Endothelial cell of umbilical vein (primary cell): ENCODE measurements around the gene MIER2. TPM values are rescaled to one million over a fixed set of nuclear protein-coding genes. Genes with fewer than 3 reads are reported as not detected.

Experiments
- BruUV-seq: library from RNA; stranded (reverse); fragments of 400-500 nt; replicated peaks from 2 replicates; lab custom pipeline; 2021; lab: Mats Ljungman, UMichigan
- CTCF ChIA-PET: fragments of 300-600, 350-600 bp; sonication (Branson Sonifier 250); formaldehyde crosslinking; loops from one replicate; lab custom pipeline; 2021; ENCODE audit warnings: antibody characterized with exemption, inconsistent platforms; lab: Charles Lee
- POLR2A ChIA-PET: fragments of 300-600, 350-600 bp; sonication (Branson Sonifier 250); formaldehyde crosslinking; loops from one replicate; lab custom pipeline; 2021; ENCODE audit warnings: antibody characterized with exemption, inconsistent platforms; lab: Charles Lee
- DNase-seq: peaks from one replicate; pipeline ENCODE4 v3.0.0-alpha.2; 2011; ENCODE audit warnings: low read depth, low spot score
- FAIRE-seq: peaks from 2 replicates; lab custom pipeline; 2011; peaks lifted over from hg19 to GRCh38; lab: Jason Lieb, UNC
- H2AFZ ChIP-seq: 2 replicates; pipeline ENCODE4 v1.6.0; 2012; ENCODE audit warnings: low read depth, low read length, control low read depth, inconsistent platforms
- H3K27ac ChIP-seq: 2 replicates; pipeline ENCODE4 v1.5.1; 2011; ENCODE audit warnings: low read depth, mild to moderate bottlenecking, control low read depth, low read length, moderate library complexity; ENCODE audit not compliant: insufficient read depth
- H3K27me3 ChIP-seq, 2 experiments: 2 replicates each; pipeline versions ENCODE4 v1.6.0 to v1.6.1; 2011; ENCODE audit warnings: low read length in 2 of 2, mixed read lengths in 1 of 2; ENCODE audit not compliant: control insufficient read depth in 2 of 2, insufficient read depth in 2 of 2
- H3K36me3 ChIP-seq, 2 experiments: 2 replicates in 1 of 2; 3 replicates in 1 of 2; pipeline ENCODE4 v1.5.1; 2011; ENCODE audit warnings: low read length in 2 of 2, mild to moderate bottlenecking in 1 of 2, moderate library complexity in 1 of 2; ENCODE audit not compliant: control insufficient read depth in 2 of 2, insufficient read depth in 2 of 2; ENCODE audit errors: extremely low read depth in 1 of 2
- H3K4me1 ChIP-seq: 3 replicates; pipeline ENCODE4 v1.5.1; 2011; ENCODE audit warnings: mild to moderate bottlenecking, low read length; ENCODE audit not compliant: control insufficient read depth, insufficient read depth; ENCODE audit errors: extremely low read depth
- H3K4me2 ChIP-seq: 2 replicates; pipeline ENCODE4 v1.6.1; 2011; ENCODE audit warnings: low read length, control low read depth, mixed read lengths; ENCODE audit not compliant: insufficient read depth
- H3K4me3 ChIP-seq, 3 experiments: fragments of 200-600 bp in 1 of 3; sonication (generic), shearing (Covaris generic) in 1 of 3; replicated peaks in 1 of 3; 2 replicates each; pipeline ENCODE4 v1.5.1; 2011 to 2016; ENCODE audit warnings: control low read depth in 3 of 3, low read length in 3 of 3, mild to moderate bottlenecking in 2 of 3, inconsistent platforms in 1 of 3, low read depth in 1 of 3, moderate library complexity in 1 of 3; ENCODE audit not compliant: insufficient read depth in 1 of 3
- H3K79me2 ChIP-seq: 2 replicates; pipeline ENCODE4 v1.6.0; 2012; ENCODE audit warnings: low read length, inconsistent platforms; ENCODE audit not compliant: control insufficient read depth, insufficient read depth
- H3K9ac ChIP-seq: replicated peaks from 2 replicates; pipeline ENCODE3; 2011; ENCODE audit warnings: low read length, control low read depth; ENCODE audit not compliant: insufficient read depth; ENCODE audit errors: extremely low read depth
- H3K9me1 ChIP-seq: replicated peaks from 3 replicates; pipeline ENCODE4 v1.6.0; 2011; ENCODE audit warnings: mild to moderate bottlenecking, low read length; ENCODE audit not compliant: control insufficient read depth, insufficient read depth; ENCODE audit errors: extremely low read depth
- H3K9me3 ChIP-seq: replicated peaks from 2 replicates; pipeline ENCODE4 v1.5.1; 2012; ENCODE audit warnings: low read length, inconsistent platforms; ENCODE audit not compliant: control insufficient read depth, insufficient read depth
- H4K20me1 ChIP-seq: replicated peaks from 2 replicates; pipeline ENCODE3; 2011; ENCODE audit warnings: mild to moderate bottlenecking, low read length; ENCODE audit not compliant: control insufficient read depth, insufficient read depth; ENCODE audit errors: extremely low read depth
- EZH2 ChIP-seq: IDR thresholded peaks from 2 replicates; pipeline ENCODE4 v1.6.1; 2012; ENCODE audit warnings: borderline replicate concordance, low read depth, mild to moderate bottlenecking, moderate library complexity, low read length, inconsistent platforms; ENCODE audit not compliant: severe bottlenecking
- FOS ChIP-seq: IDR thresholded peaks from 2 replicates; pipeline ENCODE4 v1.6.1; 2011; ENCODE audit warnings: mild to moderate bottlenecking, low read length, moderate library complexity, borderline replicate concordance; ENCODE audit not compliant: insufficient read depth
- GATA2 ChIP-seq: IDR thresholded peaks from 2 replicates; pipeline ENCODE4 v1.7.0; 2011; ENCODE audit warnings: low read depth, mild to moderate bottlenecking, moderate library complexity, mixed read lengths, low read length; ENCODE audit not compliant: insufficient read length, insufficient read depth
- JUN ChIP-seq: IDR thresholded peaks from 2 replicates; pipeline ENCODE4 v1.6.1; 2011; ENCODE audit warnings: borderline replicate concordance, low read depth; ENCODE audit not compliant: insufficient read length, insufficient read depth
- MAX ChIP-seq: IDR thresholded peaks from 2 replicates; pipeline ENCODE4 v1.6.1; 2011; ENCODE audit not compliant: insufficient read depth, insufficient read length
- MYC ChIP-seq: IDR thresholded peaks from one replicate; pipeline ENCODE4 v1.6.1; 2011; ENCODE audit warnings: mild to moderate bottlenecking, low read depth, low read length
- POLR2A ChIP-seq: IDR thresholded peaks from 2 replicates; pipeline ENCODE4 v1.6.1; 2012; ENCODE audit warnings: low read depth, mild to moderate bottlenecking, control low read depth, low read length
- POLR2AphosphoS5 ChIP-seq: IDR thresholded peaks from 2 replicates; pipeline ENCODE4 v1.6.1; 2012; ENCODE audit warnings: low read depth, mild to moderate bottlenecking, control low read depth, low read length, moderate library complexity; ENCODE audit not compliant: insufficient read depth
- dilution Hi-C: fragments of 300-500 bp; cut with MboI; formaldehyde crosslinking; loops from one replicate; pipeline ENCODE4 v1.15.0; 2019; ENCODE audit warnings: low sequenced_read_pairs; ENCODE audit not compliant: extremely low pct_ligation_motif_present
- intact Hi-C: fragments of 100-400 bp; cut with micrococcal nuclease; formaldehyde crosslinking; loops from one replicate; pipeline ENCODE4 v1.10.0; 2022
- polyA plus RNA-seq, 4 experiments: library from polyadenylated mRNA; depleted of rRNA in 3 of 4; stranded (reverse) in 3 of 4; unstranded in 1 of 4; fragments of >200 nt; gene quantifications; 2 replicates each; pipeline versions ENCODE4 v1.2.1 to v1.2.3, GENCODE V29; 2011 to 2012; ENCODE audit warnings: missing spikeins in 1 of 4
- total RNA-seq: library from RNA; stranded (reverse); gene quantifications from 2 replicates; pipeline ENCODE4 v1.2.3, GENCODE V29; 2021
- TF ChIP-seq, protein P1 (sequence below), 2 donors: IDR thresholded peaks; 1 replicate in 1 of 2; 2 replicates in 1 of 2; pipeline ENCODE4 v1.5.1; 2011; ENCODE audit warnings: low read length in 2 of 2, mild to moderate bottlenecking in 2 of 2, moderate library complexity in 2 of 2, control low read depth in 1 of 2, inconsistent platforms in 1 of 2, low read depth in 1 of 2; ENCODE audit not compliant: insufficient read depth in 1 of 2; ENCODE audit errors: extremely low read depth in 1 of 2

MIER2 gene
- total and polyA plus RNA-seq, 2 donors (not counting 3 experiments of a cell fraction or from before 2014, with no cell fraction given), result 20.3 to 44.9 TPM

DNA sequence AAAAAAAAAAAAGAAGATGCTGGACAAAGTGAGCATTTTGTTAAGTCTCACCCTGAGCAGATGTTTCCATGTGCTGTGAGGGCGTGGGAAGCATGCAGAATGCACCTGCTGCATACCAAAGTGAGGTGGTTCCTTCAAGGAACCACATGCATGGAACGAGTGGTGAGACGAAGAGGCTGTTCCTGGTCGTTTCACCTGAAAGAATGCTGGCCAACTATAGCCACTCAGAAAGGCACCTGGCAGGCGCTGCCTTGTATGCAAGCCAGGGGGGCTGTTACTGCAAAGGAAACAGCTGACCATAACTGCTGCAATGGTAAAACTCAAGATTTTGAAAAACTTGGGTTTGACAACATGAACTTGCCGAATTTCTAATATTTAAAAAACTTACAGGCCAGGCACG, 14.7 kb downstream of the MIER2 start:
- Histone ChIP-seq H3K9me1 (no peaks in the 10 kb centered on the region), H3K27ac (no peak overlapping the region), H3K9me3 (no peaks in the 10 kb centered on the region), H3K4me3 (no peak overlapping the region), H3K9ac (no peak overlapping the region), H3K79me2 (peaks cover 28% of the 10 kb centered on the region), H3K27me3 (no peaks in the 10 kb centered on the region), H3K4me1 (no peaks in the 10 kb centered on the region), H4K20me1 (no peaks in the 10 kb centered on the region), H3K4me2 (no peak overlapping the region), H3K36me3 (peaks cover 16 to 44% of the 10 kb centered on the region in 2 experiments), H2AFZ (no peak overlapping the region)
- dilution Hi-C loops (no loop called here), intact Hi-C loops (no loop called here)
- TF ChIP-seq, protein P1, sequence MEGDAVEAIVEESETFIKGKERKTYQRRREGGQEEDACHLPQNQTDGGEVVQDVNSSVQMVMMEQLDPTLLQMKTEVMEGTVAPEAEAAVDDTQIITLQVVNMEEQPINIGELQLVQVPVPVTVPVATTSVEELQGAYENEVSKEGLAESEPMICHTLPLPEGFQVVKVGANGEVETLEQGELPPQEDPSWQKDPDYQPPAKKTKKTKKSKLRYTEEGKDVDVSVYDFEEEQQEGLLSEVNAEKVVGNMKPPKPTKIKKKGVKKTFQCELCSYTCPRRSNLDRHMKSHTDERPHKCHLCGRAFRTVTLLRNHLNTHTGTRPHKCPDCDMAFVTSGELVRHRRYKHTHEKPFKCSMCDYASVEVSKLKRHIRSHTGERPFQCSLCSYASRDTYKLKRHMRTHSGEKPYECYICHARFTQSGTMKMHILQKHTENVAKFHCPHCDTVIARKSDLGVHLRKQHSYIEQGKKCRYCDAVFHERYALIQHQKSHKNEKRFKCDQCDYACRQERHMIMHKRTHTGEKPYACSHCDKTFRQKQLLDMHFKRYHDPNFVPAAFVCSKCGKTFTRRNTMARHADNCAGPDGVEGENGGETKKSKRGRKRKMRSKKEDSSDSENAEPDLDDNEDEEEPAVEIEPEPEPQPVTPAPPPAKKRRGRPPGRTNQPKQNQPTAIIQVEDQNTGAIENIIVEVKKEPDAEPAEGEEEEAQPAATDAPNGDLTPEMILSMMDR (IDR thresholded peaks at IDR 0.05; ENCODE audit: extremely low read depth in 1 of 2, insufficient read depth in 1 of 2, low read depth in 1 of 2, low read length in 2 of 2), result no peak
- TF ChIP-seq POLR2A (no peak), MYC (no peak)
- no TSS peak for BruUV-seq
- ChIA-PET POLR2A (no interaction called here), CTCF (no interaction called here)
- DNase-seq, result no peak
- FAIRE-seq, result no peak

- H3K27me3 ChIP-seq, result no peaks in the 10 kb centered on the region
- no peak overlapping the region for H2AFZ ChIP-seq
- H3K79me2 ChIP-seq, result peaks cover 25% of the 10 kb centered on the region
- H3K4me1 ChIP-seq, result no peaks in the 10 kb centered on the region
- CTCF ChIA-PET, result no interaction called here
- H3K9ac ChIP-seq, result no peak overlapping the region
- TF ChIP-seq POLR2A (no peak), MYC (no peak), POLR2AphosphoS5 (no peak), GATA2 (no peak), MAX (no peak), FOS (no peak), JUN (no peak), EZH2 (no peak)
- TF ChIP-seq, protein P1 (IDR thresholded peaks at IDR 0.05; ENCODE audit: extremely low read depth in 1 of 2, insufficient read depth in 1 of 2, low read depth in 1 of 2, low read length in 2 of 2), result no peak
- no peak overlapping the region for H3K4me2 ChIP-seq
- H3K27ac ChIP-seq, result no peak overlapping the region
- H3K9me3 ChIP-seq, result no peaks in the 10 kb centered on the region
- H4K20me1 ChIP-seq, result no peaks in the 10 kb centered on the region
- FAIRE-seq (no peak), DNase-seq (no peak)
- no peaks in the 10 kb centered on the region for H3K9me1 ChIP-seq
- BruUV-seq, result no TSS peak
- intact Hi-C loops (no loop called here), dilution Hi-C loops (no loop called here)
- no peak overlapping the region for H3K4me3 ChIP-seq
- POLR2A ChIA-PET, result no interaction called here
- peaks cover 12 to 40% of the 10 kb centered on the region in 2 experiments for H3K36me3 ChIP-seq
Measured at GRCh38 chr19:328025-328505, 16.5 kb downstream of the MIER2 start.
